DOHH2 (cell line): ENCODE results near the gene BASP1.

Experiments used
- CTCF ChIP-seq: fragments of 200-600 bp; sonication (generic); IDR thresholded peaks from one replicate; pipeline ENCODE4 v1.5.1; 2014; ENCODE audit warnings: antibody characterized with exemption, mild to moderate bottlenecking, low read depth, low read length; ENCODE audit not compliant: poor library complexity, severe bottlenecking
- EZH2phosphoT487 ChIP-seq: fragments of 200-600 bp; sonication (generic); IDR thresholded peaks from 2 replicates; pipeline ENCODE4 v1.6.1; 2017; ENCODE audit warnings: borderline replicate concordance, mild to moderate bottlenecking, antibody characterized with exemption, low read length, moderate library complexity, mixed read lengths

GRCh38 chr5:17265041-17265440 lies 47.6 kb downstream of the BASP1 start:
- TF ChIP-seq CTCF (no peak), EZH2phosphoT487 (no peak)
